IMR-90 (cell line): ENCODE measurements around the gene NKD1. TPM values are rescaled to one million over a fixed set of nuclear protein-coding genes. Genes with fewer than 3 reads are reported as not detected.

Experiments
- ATAC-seq: fragments of 200-7000 bp; cut with Tn5 transposase; 2 replicates; pipeline ENCODE4 v1.9.1; 2020; ENCODE audit warnings: low read depth, mild to moderate bottlenecking, moderate library complexity
- BruUV-seq: library from RNA; stranded (reverse); fragments of 400-500 nt; replicated peaks from 2 replicates; lab custom pipeline; 2021; lab: Mats Ljungman, UMichigan
- CTCF ChIA-PET: fragments of 300-600 bp; formaldehyde crosslinking; extraction: SDS; loops from one replicate; lab custom pipeline; 2021; ENCODE audit warnings: antibody characterized with exemption; lab: Yijun Ruan, JAX
- POLR2A ChIA-PET: fragments of 300-600 bp; sonication (Branson Sonifier 250); formaldehyde crosslinking; loops from one replicate; lab custom pipeline; 2022; ENCODE audit warnings: antibody characterized with exemption; ENCODE audit not compliant: unreplicated experiment; lab: Charles Lee
- DNase-seq: peaks from one replicate; pipeline ENCODE4 v3.0.0; 2013
- H2AFZ ChIP-seq: replicated peaks from 2 replicates; pipeline ENCODE3; 2013; ENCODE audit warnings: low read length, mild to moderate bottlenecking; ENCODE audit not compliant: poor library complexity
- H2AK5ac ChIP-seq: 2 replicates; pipeline ENCODE4 v1.6.1; 2013; ENCODE audit warnings: low read depth, low read length, inconsistent platforms
- H2AK9ac ChIP-seq: replicated peaks from 2 replicates; pipeline ENCODE3; 2013; ENCODE audit warnings: mild to moderate bottlenecking, low read depth, low read length, moderate library complexity; ENCODE audit not compliant: poor library complexity
- H2BK120ac ChIP-seq: 2 replicates; pipeline ENCODE4 v1.6.1; 2013; ENCODE audit warnings: low read depth, low read length, inconsistent platforms
- H2BK15ac ChIP-seq: 3 replicates; pipeline ENCODE4 v1.6.1; 2013; ENCODE audit warnings: low read depth, low read length, inconsistent platforms
- H2BK20ac ChIP-seq: 2 replicates; pipeline ENCODE4 v1.6.1; 2013; ENCODE audit warnings: low read depth, mild to moderate bottlenecking, inconsistent platforms, low read length, moderate library complexity
- H2BK5ac ChIP-seq: 2 replicates; pipeline ENCODE4 v1.6.1; 2013; ENCODE audit warnings: mild to moderate bottlenecking, low read depth, low read length, inconsistent platforms; ENCODE audit not compliant: poor library complexity, severe bottlenecking
- H3K14ac ChIP-seq: replicated peaks from 2 replicates; pipeline ENCODE4 v1.6.1; 2013; ENCODE audit warnings: low read depth, low read length, inconsistent platforms
- H3K18ac ChIP-seq: 2 replicates; pipeline ENCODE4 v1.6.1; 2013; ENCODE audit warnings: low read depth, low read length, control low read depth
- H3K23ac ChIP-seq: 2 replicates; pipeline ENCODE4 v1.6.1; 2013; ENCODE audit warnings: low read depth, low read length, inconsistent platforms
- H3K27ac ChIP-seq: 2 replicates; pipeline ENCODE4 v1.5.1; 2013; ENCODE audit warnings: mild to moderate bottlenecking, control low read depth, low read length; ENCODE audit not compliant: insufficient read depth
- H3K27me3 ChIP-seq: 2 replicates; pipeline ENCODE4 v1.6.1; 2013; ENCODE audit warnings: low read length; ENCODE audit not compliant: control insufficient read depth, insufficient read depth
- H3K36me3 ChIP-seq: 2 replicates; pipeline ENCODE4 v1.6.1; 2013; ENCODE audit warnings: low read length, mixed read lengths; ENCODE audit not compliant: control insufficient read depth, insufficient read depth
- H3K4ac ChIP-seq: 2 replicates; pipeline ENCODE4 v1.6.1; 2013; ENCODE audit warnings: low read depth, low read length, inconsistent platforms
- H3K4me1 ChIP-seq: 2 replicates; pipeline ENCODE4 v1.6.1; 2013; ENCODE audit warnings: low read length, mixed read lengths; ENCODE audit not compliant: control insufficient read depth, insufficient read depth
- H3K4me2 ChIP-seq: 2 replicates; pipeline ENCODE4 v1.6.1; 2013; ENCODE audit warnings: low read depth, mild to moderate bottlenecking, control low read depth, low read length, moderate library complexity
- H3K4me3 ChIP-seq: 2 replicates; pipeline ENCODE4 v1.5.1; 2013; ENCODE audit warnings: low read depth, mild to moderate bottlenecking, control low read depth, low read length, moderate library complexity; ENCODE audit not compliant: insufficient read depth
- H3K56ac ChIP-seq: 2 replicates; pipeline ENCODE4 v1.6.1; 2013; ENCODE audit warnings: low read length, inconsistent platforms; ENCODE audit not compliant: insufficient read depth; ENCODE audit errors: extremely low read depth
- H3K79me1 ChIP-seq, 2 experiments: 2 replicates each; pipeline ENCODE4 v1.6.1; 2013; ENCODE audit warnings: low read length in 2 of 2, inconsistent platforms in 1 of 2, low read depth in 1 of 2
- H3K9ac ChIP-seq: 2 replicates; pipeline ENCODE4 v1.6.1; 2013; ENCODE audit warnings: low read depth, low read length, control low read depth
- H3K9me1 ChIP-seq: 2 replicates; pipeline ENCODE4 v1.6.1; 2013; ENCODE audit warnings: low read length, inconsistent platforms; ENCODE audit not compliant: insufficient read depth
- H3K9me3 ChIP-seq: 2 replicates; pipeline ENCODE4 v1.6.1; 2013; ENCODE audit warnings: low read length; ENCODE audit not compliant: control insufficient read depth, insufficient read depth
- H4K20me1 ChIP-seq: 2 replicates; pipeline ENCODE4 v1.6.1; 2013; ENCODE audit warnings: low read length, inconsistent platforms; ENCODE audit not compliant: insufficient read depth
- H4K5ac ChIP-seq: 2 replicates; pipeline ENCODE4 v1.6.1; 2013; ENCODE audit warnings: mild to moderate bottlenecking, low read depth, low read length, control low read depth
- H4K8ac ChIP-seq, 2 experiments: 2 replicates each; pipeline ENCODE4 v1.6.1; 2013; ENCODE audit warnings: low read depth in 2 of 2, low read length in 2 of 2, control low read depth in 1 of 2, inconsistent platforms in 1 of 2
- H4K91ac ChIP-seq: 2 replicates; pipeline ENCODE4 v1.6.1; 2013; ENCODE audit warnings: low read depth, low read length, inconsistent platforms; ENCODE audit not compliant: insufficient read depth
- BHLHE40 ChIP-seq: fragments of 150-350 bp; IDR thresholded peaks from 2 replicates; pipeline ENCODE4 v1.6.1; 2016; ENCODE audit warnings: mild to moderate bottlenecking, low read depth, low read length
- CEBPB ChIP-seq: IDR thresholded peaks from 2 replicates; pipeline ENCODE4 v1.6.1; 2012; ENCODE audit warnings: low read depth, low read length, improper control_type of control experiment
- FOS ChIP-seq: fragments of 150-350 bp; IDR thresholded peaks from 2 replicates; pipeline ENCODE4 v1.6.1; 2016; ENCODE audit warnings: low read depth, low read length
- MAZ ChIP-seq: IDR thresholded peaks from 2 replicates; pipeline ENCODE4 v1.6.1; 2012; ENCODE audit warnings: low read depth, mild to moderate bottlenecking, low read length, improper control_type of control experiment, moderate library complexity, borderline replicate concordance
- MXI1 ChIP-seq: IDR thresholded peaks from 2 replicates; pipeline ENCODE4 v1.6.1; 2012; ENCODE audit warnings: low read depth, mild to moderate bottlenecking, low read length, moderate library complexity, borderline replicate concordance
- NFE2L2 ChIP-seq: fragments of 150-350 bp; IDR thresholded peaks from 2 replicates; pipeline ENCODE4 v1.6.1; 2016; ENCODE audit warnings: low read depth, mild to moderate bottlenecking, low read length
- POLR2A ChIP-seq: IDR thresholded peaks from 2 replicates; pipeline ENCODE4 v1.6.1; 2012; ENCODE audit warnings: mild to moderate bottlenecking, low read depth, low read length
- RCOR1 ChIP-seq: IDR thresholded peaks from 2 replicates; pipeline ENCODE4 v1.6.1; 2012; ENCODE audit warnings: mild to moderate bottlenecking, low read length, improper control_type of control experiment; ENCODE audit not compliant: insufficient replicate concordance
- RFX5 ChIP-seq: IDR thresholded peaks from 2 replicates; pipeline ENCODE4 v1.8.0; 2012; ENCODE audit warnings: low read depth, mild to moderate bottlenecking, low read length, moderate library complexity
- SMC3 ChIP-seq: fragments of 150-350 bp; IDR thresholded peaks from 2 replicates; pipeline ENCODE4 v1.6.1; 2016; ENCODE audit warnings: low read depth, mild to moderate bottlenecking, antibody characterized with exemption, low read length, moderate library complexity
- WGBS, 2 experiments: methylation state at CpG; one replicate each; pipeline versions ENCODE4 v1.1.5 to v1.1.7; 2013; ENCODE audit warnings: missing lambda C conversion rate in 2 of 2; ENCODE audit not compliant: insufficient read length in 1 of 2; ENCODE audit errors: extremely low coverage in 2 of 2; 5-methylcytosine and 5-hydroxymethylcytosine counted together
- dilution Hi-C: fragments of 300-500 bp; cut with HindIII; formaldehyde crosslinking; loops from one replicate; pipeline ENCODE4 v1.14.3; 2018; ENCODE audit warnings: low sequenced_read_pairs; ENCODE audit not compliant: unreplicated experiment
- in situ Hi-C: fragments of 300-500 bp; cut with MboI; formaldehyde crosslinking; loops from 3 replicates; pipeline ENCODE4 v1.14.3; 2019; ENCODE audit warnings: low sequenced_read_pairs, inconsistent platforms, mixed read lengths
- intact Hi-C: fragments of 100-400 bp; cut with micrococcal nuclease; formaldehyde crosslinking; loops from 2 replicates; pipeline ENCODE4 v1.10.0; 2022
- polyA plus RNA-seq, 3 experiments: library from polyadenylated mRNA; depleted of rRNA; stranded (reverse); fragments of >200 nt; gene quantifications; 2 replicates each; pipeline ENCODE4 v1.2.3, GENCODE V29; 2012; ENCODE audit warnings: low replicate concordance in 1 of 3
- total RNA-seq: library from RNA; depleted of rRNA; stranded (reverse); fragments of >200 nt; gene quantifications from 2 replicates; pipeline ENCODE4 v1.2.3, GENCODE V29; 2012
- TF ChIP-seq, protein P1 (sequence below): conservative IDR thresholded peaks from 2 replicates; pipeline ENCODE4 v1.5.1; 2012; ENCODE audit warnings: mild to moderate bottlenecking, low read depth, low read length, improper control_type of control experiment
- TF ChIP-seq, protein P2 (sequence below): fragments of 150-350 bp; IDR thresholded peaks from 2 replicates; pipeline ENCODE4 v1.6.1; 2016; ENCODE audit warnings: low read depth, mild to moderate bottlenecking, low read length, moderate library complexity, borderline replicate concordance

Gene NKD1
- total and polyA plus RNA-seq, 2 of the 4 experiments (the other 2 are of a cell fraction), result not detected

DNA sequence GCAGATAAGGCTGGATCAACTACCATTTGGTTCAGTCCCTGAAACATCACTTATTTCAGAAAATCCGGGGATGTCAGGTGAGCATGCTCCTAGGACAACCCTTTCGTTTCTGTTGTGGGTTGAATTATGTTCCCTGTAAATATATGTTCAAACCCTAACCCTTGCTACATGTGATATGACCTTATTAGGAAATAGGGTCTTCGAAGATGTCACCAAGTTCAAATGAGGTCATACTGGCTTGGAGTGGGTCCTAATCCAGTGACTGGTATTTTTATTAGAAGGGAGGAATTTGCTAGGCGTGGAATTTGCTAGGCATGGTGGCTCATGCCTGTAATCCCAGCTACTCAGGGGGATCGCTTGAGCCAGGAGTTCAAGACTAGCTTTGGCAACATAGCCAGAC, 111.6 kb downstream of the NKD1 start:
- Histone ChIP-seq H4K20me1 (no peaks in the 10 kb centered on the region), H3K4me1 (no peaks in the 10 kb centered on the region), H2BK20ac (no peak overlapping the region), H4K5ac (no peak overlapping the region), H3K4ac (no peak overlapping the region), H3K14ac (no peak overlapping the region), H2AK5ac (no peak overlapping the region), H3K56ac (no peak overlapping the region), H2BK5ac (no peak overlapping the region), H3K4me2 (no peak overlapping the region), H3K4me3 (no peak overlapping the region), H3K18ac (no peak overlapping the region), H3K27me3 (peaks cover 6% of the 10 kb centered on the region; the same call in 1 of the 2 replicates), H3K9me1 (no peaks in the 10 kb centered on the region), H3K27ac (no peak overlapping the region), H2BK15ac (no peak overlapping the region), H4K8ac (no peak overlapping the region), H4K91ac (no peak overlapping the region), H2AK9ac (no peak overlapping the region), H2BK120ac (no peak overlapping the region), H3K36me3 (no peaks in the 10 kb centered on the region), H3K9me3 (no peaks in the 10 kb centered on the region; the same call in 1 of the 2 replicates), H3K23ac (no peak overlapping the region), H3K9ac (no peak overlapping the region), H2AFZ (no peak overlapping the region), H3K79me1 (no peaks in the 10 kb centered on the region)
- ChIA-PET CTCF (no interaction called here), POLR2A (no interaction called here)
- no peak for DNase-seq
- in situ Hi-C loops, result loop anchor here (10.0 to 25.0 kb wide), 2 partner anchors 285 to 448 kb away; no protein-coding TSS in a partner anchor
- no TSS peak for BruUV-seq
- WGBS, 2 experiments, result no CpG with 5 or more reads among the region's 5 CpGs
- TF ChIP-seq FOS (no peak), BHLHE40 (no peak), MXI1 (no peak), RCOR1 (no peak), RFX5 (no peak), NFE2L2 (no peak), CEBPB (no peak), POLR2A (no peak), MAZ (no peak), SMC3 (no peak)
- TF ChIP-seq, protein P1, sequence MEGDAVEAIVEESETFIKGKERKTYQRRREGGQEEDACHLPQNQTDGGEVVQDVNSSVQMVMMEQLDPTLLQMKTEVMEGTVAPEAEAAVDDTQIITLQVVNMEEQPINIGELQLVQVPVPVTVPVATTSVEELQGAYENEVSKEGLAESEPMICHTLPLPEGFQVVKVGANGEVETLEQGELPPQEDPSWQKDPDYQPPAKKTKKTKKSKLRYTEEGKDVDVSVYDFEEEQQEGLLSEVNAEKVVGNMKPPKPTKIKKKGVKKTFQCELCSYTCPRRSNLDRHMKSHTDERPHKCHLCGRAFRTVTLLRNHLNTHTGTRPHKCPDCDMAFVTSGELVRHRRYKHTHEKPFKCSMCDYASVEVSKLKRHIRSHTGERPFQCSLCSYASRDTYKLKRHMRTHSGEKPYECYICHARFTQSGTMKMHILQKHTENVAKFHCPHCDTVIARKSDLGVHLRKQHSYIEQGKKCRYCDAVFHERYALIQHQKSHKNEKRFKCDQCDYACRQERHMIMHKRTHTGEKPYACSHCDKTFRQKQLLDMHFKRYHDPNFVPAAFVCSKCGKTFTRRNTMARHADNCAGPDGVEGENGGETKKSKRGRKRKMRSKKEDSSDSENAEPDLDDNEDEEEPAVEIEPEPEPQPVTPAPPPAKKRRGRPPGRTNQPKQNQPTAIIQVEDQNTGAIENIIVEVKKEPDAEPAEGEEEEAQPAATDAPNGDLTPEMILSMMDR, result no peak
- TF ChIP-seq, protein P2, sequence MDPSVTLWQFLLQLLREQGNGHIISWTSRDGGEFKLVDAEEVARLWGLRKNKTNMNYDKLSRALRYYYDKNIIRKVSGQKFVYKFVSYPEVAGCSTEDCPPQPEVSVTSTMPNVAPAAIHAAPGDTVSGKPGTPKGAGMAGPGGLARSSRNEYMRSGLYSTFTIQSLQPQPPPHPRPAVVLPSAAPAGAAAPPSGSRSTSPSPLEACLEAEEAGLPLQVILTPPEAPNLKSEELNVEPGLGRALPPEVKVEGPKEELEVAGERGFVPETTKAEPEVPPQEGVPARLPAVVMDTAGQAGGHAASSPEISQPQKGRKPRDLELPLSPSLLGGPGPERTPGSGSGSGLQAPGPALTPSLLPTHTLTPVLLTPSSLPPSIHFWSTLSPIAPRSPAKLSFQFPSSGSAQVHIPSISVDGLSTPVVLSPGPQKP, result no peak
- intact Hi-C loops, result no loop called here
- ATAC-seq, result no peak
- dilution Hi-C loops, result no loop called here
